Ammon's horn (tissue), 1 donor: ENCODE measurements around the gene SNAPC4.
A peak's percentile ranks its signal among the peaks of the same experiment; 100 is the strongest.

ENCODE experiments used
- DNase-seq: peaks from one replicate; pipeline ENCODE4 v3.0.0-alpha.2; 2016; ENCODE audit warnings: low spot score

Gene SNAPC4

GRCh38 chr9:136372561-136373299, 27.2 kb downstream of the SNAPC4 start:
- DNase-seq, result peak; percentile 71

GRCh38 chr9:136372006-136372405, 28.0 kb downstream of the SNAPC4 start:
- no peak for DNase-seq

GRCh38 chr9:136371533-136371880, 28.5 kb downstream of the SNAPC4 start:
- DNase-seq, result no peak

- DNase-seq, result no peak
Observed at GRCh38 chr9:136370687-136371532, 29.1 kb downstream of the SNAPC4 start.

GRCh38 chr9:136370037-136370436, 29.9 kb downstream of the SNAPC4 start:
- DNase-seq, result no peak

- DNase-seq, result no peak
Observed at GRCh38 chr9:136368190-136368589, 31.8 kb downstream of the SNAPC4 start.

- DNase-seq, result no peak
Observed at GRCh38 chr9:136367296-136368145, 32.4 kb downstream of the SNAPC4 start.

- DNase-seq, result no peak
Observed at GRCh38 chr9:136366826-136367225, 33.1 kb downstream of the SNAPC4 start.

GRCh38 chr9:136365775-136366222, 34.2 kb downstream of the SNAPC4 start:
- no peak for DNase-seq

GRCh38 chr9:136364942-136365774, 34.8 kb downstream of the SNAPC4 start:
- DNase-seq, result no peak

GRCh38 chr9:136363949-136364748, 35.8 kb downstream of the SNAPC4 start:
- DNase-seq, result no peak

GRCh38 chr9:136363106-136363948, 36.6 kb downstream of the SNAPC4 start, which contains the start of gene DNLZ:
Gene DNLZ (minus strand): TSS chr9:136363744. CDS start chr9:136363714, 30 bp downstream.
- DNase-seq, result peak; percentile 96

- no peak for DNase-seq
Observed at GRCh38 chr9:136362450-136362784, 37.6 kb downstream of the SNAPC4 start.

GRCh38 chr9:136361754-136362449, 38.1 kb downstream of the SNAPC4 start:
- DNase-seq, result no peak

GRCh38 chr9:136361047-136361753, 38.8 kb downstream of the SNAPC4 start:
- DNase-seq, result no peak

GRCh38 chr9:136359774-136360718, 39.9 kb downstream of the SNAPC4 start:
- DNase-seq, result no peak

GRCh38 chr9:136358888-136359287, 41.1 kb downstream of the SNAPC4 start:
- DNase-seq, result no peak
